RPMI7951 (cell line): ENCODE measurements around the gene PTPN18. TPM values are rescaled to one million over a fixed set of nuclear protein-coding genes. Genes with fewer than 3 reads are reported as not detected.
"Not testable (repeated sequence)": the region's sequence is repeated elsewhere in the genome, so short reads cannot be mapped to it uniquely, and the experiment has no call there.

ENCODE experiments used
- DNase-seq: peaks from one replicate; pipeline ENCODE4 v3.0.0-alpha.2; 2012; ENCODE audit warnings: low read depth
- total RNA-seq: library from RNA; depleted of rRNA; stranded (reverse); fragments of >200 nt; shearing (Covaris generic); gene quantifications from 2 replicates; pipeline ENCODE4 v1.2.3, GENCODE V29; 2014; rRNA removed

Gene PTPN18
- total RNA-seq, 1 experiment from 2014 or later, result 28.4 TPM

DNA sequence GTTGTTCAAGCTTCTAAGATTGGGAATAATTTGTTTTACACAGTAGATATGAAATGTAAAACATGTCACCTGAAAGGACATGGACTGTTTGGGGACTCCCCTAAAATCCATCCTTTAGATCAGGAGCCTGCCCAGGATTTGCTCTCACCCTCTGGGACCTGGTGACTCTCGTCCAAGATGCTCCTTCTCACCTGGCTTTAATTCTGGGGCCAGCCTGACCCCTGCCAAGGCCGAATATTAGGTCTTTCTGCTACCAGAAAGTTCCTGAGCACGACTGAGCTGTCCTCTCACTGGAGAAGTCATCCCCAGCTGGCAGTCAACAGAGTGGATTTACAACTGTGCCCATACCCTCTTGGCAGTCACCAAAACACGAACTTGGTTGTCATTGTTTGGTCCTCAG lies 25.3 kb downstream of the PTPN18 start:
- no peak for DNase-seq

- no peak for DNase-seq
These were observed 25.8 kb downstream of the PTPN18 start for GRCh38 chr2:130381619-130382018.

GRCh38 chr2:130382313-130382917 lies 26.6 kb downstream of the PTPN18 start:
- no peak for DNase-seq

DNA sequence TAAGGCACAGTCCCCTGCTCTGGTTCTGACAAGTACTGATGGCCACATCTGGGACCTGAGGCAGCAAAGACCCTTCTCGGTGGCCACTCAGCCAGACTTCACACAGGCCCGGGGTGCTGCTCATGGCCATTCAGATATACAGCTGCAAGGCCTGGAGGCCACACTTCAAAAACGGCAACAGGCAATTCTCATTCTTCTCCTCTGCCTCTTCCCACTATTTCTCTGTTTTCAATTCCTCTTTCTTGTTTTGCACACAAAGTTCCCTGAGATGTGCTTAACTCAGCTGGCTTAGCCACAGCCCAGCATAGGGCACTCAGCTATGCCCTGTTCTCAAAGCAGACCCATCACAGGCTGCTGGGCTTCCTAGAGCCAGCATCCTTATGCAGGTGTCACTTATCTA lies 29.9 kb downstream of the PTPN18 start:
- DNase-seq, result no peak

DNA sequence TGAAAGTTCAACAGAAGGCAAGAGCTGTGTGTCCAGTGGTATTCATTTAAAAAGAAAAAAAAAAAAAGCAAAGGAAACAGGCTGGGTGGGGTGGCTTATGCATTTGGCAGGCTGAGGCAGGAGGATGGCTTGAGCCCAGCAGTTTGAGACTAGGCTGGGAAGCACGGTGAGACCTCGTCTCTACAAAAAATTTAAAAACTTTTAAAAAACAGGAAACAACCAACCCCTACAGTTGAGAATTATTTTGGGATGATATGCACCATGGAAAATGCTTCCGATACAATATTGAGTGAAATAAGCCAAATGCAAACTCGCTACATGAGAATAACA lies 31.2 kb downstream of the PTPN18 start:
- no peak for DNase-seq

- DNase-seq, result no peak
These were observed 31.9 kb downstream of the PTPN18 start for GRCh38 chr2:130387804-130388203.

DNA sequence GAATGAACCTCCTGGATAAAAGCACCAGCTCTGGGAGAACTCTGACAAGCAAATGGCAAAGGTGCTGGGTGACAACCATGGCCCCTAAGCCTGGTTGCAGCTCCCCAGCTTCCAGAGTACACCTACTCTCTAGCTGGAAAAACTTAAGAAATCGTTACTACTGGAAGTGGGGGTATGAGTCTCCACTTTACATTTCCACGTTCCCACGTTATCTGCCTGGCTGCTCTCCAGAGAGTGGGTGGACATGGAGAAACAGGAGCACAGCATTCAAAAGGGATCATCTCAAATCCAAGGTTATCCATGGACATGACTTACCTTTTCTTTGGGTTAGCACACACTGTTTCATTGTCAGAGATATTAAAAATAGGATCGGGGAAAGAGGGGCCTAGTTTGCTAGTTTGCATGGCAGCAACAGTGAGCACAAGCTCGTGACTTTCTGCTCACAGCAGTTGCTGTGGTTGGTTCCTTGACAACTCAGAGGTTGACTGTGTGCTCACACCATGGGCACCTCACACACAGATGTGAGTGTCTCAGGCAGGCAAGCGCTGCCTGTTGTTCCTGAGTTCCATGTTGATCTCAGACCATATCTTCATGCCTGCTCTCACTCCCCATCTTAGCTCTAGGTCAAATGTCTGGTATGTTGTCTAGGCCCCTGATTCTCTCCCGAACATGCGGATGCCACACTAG lies 32.5 kb downstream of the PTPN18 start:
- no peak for DNase-seq

- DNase-seq, result no peak
These were observed 33.5 kb downstream of the PTPN18 start for GRCh38 chr2:130389358-130389757.

DNA sequence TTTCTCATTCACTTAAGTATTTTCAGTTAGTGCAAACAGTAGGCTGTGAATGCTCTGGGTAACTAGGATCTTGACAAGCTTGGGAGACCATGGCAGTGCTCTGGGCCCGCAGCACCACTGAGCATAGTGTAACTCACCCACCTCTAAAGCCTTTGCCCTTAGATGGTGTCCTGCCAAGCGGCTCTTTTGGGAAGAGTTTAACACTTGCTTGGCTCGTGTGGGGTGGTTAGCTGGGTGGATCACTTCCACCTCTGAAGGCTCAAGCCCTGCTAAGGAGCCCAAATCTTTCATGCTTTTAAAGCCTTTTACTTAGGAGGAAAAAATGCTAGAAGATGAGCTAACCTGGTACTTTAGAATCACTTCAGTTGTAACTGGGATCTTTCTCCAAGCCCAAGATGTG lies 33.9 kb downstream of the PTPN18 start:
- no peak for DNase-seq

DNA sequence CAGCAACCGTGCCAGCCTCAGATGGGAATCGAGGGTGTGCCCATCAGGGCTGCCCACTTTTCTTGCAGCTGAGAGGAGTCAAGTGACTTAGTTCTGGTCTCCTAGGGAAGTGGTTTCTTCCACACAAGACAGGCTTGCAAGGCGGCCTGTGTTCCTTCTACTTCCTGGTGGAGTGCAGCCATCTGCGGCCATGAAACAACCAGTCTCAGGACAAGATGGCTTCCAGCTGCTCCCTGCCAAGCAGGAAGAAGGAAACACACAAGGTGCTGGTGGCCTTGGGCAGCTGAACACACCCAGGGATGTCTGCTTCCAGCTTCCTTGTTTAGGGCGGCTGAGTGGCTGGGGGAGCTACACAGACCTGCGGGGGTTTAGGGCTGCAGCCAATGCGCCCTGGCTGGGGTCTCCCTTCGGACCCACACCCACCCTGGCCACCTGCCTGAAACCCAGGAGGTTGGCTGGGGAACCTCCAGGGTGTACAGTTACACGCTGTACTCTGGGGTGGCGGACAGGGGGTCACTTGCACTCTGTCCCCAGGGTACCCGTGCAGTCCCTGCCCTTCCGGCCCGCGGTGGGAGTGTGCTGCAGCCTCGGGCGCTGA lies 34.7 kb downstream of the PTPN18 start:
- DNase-seq, result peak; percentile 13

GRCh38 chr2:130391058-130391871 lies 35.4 kb downstream of the PTPN18 start:
- peak; percentile 74 for DNase-seq

DNA sequence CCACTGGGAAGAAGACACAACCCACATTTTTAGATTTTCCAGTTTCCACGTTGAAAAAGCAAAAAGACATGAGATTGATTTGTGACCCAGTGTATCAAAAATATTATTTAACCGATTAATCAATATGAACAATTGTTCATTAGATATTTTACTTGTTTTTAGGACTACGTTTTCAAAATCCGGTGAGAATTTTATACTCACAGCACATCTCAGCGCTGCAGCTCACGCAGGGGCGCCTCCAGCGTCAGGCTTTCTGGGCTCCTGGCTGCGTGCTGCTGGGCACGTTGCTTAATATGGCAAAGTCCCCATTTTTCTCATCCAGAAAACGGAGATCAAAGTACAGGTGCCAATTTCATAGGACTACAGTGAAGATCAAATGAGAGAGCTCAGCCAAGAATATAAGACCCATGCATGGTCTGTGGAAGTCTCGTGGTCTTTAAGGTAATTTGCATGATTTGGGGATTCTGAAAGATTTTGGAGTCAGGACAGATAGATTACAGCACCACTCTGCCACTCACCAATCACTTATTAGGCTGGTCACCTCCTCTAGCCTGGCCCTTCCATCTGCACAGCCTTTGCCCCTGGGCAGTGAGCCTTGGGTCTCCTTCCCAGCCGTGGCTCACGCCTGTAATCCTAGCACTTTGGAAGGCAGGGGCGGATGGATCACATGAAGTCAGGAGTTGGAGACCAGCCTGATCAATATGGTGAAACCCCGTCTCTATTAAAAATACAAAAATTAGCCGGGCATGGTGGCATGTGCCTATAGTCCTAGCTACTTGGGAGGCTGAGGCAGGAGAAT lies 36.2 kb downstream of the PTPN18 start:
- peak; percentile 48 for DNase-seq

- no peak for DNase-seq
These were observed 37.6 kb downstream of the PTPN18 start for GRCh38 chr2:130393318-130393910.

DNA sequence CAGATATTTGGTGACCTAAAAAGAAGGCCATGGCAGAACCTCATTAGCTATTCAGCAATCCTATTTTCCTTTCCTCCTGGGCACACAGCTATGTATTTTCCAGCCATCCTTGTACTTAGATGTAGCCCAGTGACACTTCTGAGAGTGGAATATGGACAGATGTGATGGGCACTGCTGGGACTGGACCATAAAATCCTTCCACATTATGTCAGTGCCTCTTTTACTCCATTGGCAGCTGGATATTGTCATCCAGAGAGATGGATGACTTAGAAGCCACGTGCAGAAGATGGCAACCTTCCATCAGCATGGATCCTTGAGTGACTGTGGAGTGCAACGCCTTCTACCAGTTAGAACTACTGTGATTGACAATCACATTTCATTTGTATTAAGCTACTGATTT lies 50.4 kb downstream of the PTPN18 start:
- DNase-seq, result not testable (repeated sequence)

DNA sequence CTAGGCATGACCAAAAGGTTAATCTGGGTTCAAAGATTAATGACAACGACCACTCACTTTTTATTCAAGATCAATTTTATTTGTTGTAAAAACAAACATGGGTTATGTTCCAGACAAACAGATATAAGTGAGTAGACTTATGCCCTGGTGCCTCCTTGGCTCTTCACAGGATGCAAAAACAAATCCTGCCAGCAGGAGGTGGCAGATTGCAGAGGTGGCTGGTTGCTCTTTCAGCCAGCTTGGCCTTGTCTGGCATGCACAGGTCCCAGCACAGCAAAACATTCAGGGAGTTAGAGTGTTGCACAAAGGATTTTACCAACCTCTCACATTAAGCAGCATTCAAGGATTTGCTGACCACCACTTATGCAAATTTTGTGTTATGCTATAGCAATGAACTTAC lies 60.8 kb downstream of the PTPN18 start:
- DNase-seq, result not testable (repeated sequence)

DNA sequence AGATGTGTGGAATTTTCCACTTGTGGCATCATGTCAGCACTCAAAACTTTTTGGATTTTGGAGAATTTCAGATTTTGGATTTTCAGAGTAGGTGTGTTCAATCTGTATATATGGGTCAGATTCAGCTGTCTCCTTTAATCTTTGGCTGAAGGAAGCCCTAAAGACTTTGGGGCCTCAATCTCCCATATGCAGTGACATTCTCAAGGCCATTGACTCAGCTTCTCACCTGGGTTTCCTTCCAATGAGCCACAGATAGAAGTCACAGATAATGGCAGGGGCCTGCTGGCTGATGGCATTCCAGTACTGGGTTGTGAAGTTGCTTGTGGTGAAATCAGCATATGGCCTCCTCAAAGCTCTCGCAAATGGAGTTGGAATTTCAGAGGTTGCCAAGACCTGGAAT lies 63.0 kb downstream of the PTPN18 start:
- not testable (repeated sequence) for DNase-seq

Other genes with a start within 250 kb of the PTPN18 start
- gene POTEF, start 226.8 kb upstream of the PTPN18 start, total RNA-seq, result not detected in 2 replicates
- 0.72 and 3.2 TPM in 2 replicates for gene CCDC74B, start 210.9 kb upstream of the PTPN18 start, total RNA-seq
- 31.4 and 35.2 TPM in 2 replicates for gene SMPD4, start 174.5 kb upstream of the PTPN18 start, total RNA-seq
- gene MZT2B, start 173.8 kb upstream of the PTPN18 start, total RNA-seq, result 192 and 258 TPM in 2 replicates
- gene TUBA3E, start 157.6 kb upstream of the PTPN18 start, total RNA-seq, result not detected in 2 replicates
- 103 and 118 TPM in 2 replicates for gene IMP4, start 13.2 kb upstream of the PTPN18 start, total RNA-seq
- not detected in 2 replicates for gene POTEI, start 153.3 kb downstream of the PTPN18 start, total RNA-seq
- gene CFC1B, start 165.2 kb downstream of the PTPN18 start, total RNA-seq, result not detected in 2 replicates
- not detected in 2 replicates for gene CFC1, start 243.5 kb downstream of the PTPN18 start, total RNA-seq